Activated CD4-positive, alpha-beta T cell treated with anti-CD3 and anti-CD28 coated beads, Interleukin-2, amount 50 U/mL, for 48 hours (primary cell): ENCODE data around the gene C10orf67.
A peak's percentile ranks its signal among the peaks of the same experiment; 100 is the strongest.
"Not testable (repeated sequence)": the region's sequence is repeated elsewhere in the genome, so short reads cannot be mapped to it uniquely, and the experiment has no call there.

ENCODE experiments used
- DNase-seq, 2 experiments: peaks; one replicate each; pipeline ENCODE4 v3.0.0-alpha.2; 2020

Gene C10orf67

DNA sequence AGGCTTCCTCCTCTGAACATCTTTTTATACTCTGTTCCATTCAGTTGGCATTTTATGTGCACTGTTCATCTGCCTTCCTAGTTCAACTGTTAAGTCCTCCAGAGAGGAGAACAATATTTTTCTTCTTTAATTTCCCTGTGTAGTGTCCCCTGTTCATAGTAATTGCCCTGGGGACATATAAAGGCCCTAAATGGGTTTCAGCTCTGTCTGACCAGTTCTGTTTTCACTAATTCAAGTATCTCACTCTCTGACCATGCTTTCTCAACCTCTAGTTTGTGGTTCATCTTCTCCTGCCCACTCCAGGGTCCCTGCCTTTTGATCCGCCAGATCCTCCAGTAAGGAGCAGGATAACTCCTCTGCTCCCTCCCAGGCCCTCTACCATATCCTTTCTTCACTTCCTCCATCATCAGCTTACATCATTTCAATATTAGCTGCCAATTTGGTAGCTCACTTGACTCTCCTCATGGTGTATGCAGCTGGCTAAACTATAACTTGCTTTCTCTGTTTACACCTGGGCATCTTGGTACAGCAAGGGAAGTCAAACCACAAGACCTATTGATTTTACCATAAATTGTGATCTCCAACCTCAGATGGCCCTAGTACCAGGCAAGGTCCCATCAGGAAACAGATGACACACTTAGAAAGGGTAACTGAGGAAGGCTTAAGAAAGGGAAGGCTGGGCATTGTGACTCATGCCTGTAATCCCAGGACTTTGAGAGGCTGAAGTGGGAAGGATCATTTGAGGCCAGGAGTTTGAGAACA is 17.7 kb upstream of the C10orf67 start:
- no peak for DNase-seq

- no peak for DNase-seq
Measured at GRCh38 chr10:23361665-23362064, 17.1 kb upstream of the C10orf67 start.

DNA sequence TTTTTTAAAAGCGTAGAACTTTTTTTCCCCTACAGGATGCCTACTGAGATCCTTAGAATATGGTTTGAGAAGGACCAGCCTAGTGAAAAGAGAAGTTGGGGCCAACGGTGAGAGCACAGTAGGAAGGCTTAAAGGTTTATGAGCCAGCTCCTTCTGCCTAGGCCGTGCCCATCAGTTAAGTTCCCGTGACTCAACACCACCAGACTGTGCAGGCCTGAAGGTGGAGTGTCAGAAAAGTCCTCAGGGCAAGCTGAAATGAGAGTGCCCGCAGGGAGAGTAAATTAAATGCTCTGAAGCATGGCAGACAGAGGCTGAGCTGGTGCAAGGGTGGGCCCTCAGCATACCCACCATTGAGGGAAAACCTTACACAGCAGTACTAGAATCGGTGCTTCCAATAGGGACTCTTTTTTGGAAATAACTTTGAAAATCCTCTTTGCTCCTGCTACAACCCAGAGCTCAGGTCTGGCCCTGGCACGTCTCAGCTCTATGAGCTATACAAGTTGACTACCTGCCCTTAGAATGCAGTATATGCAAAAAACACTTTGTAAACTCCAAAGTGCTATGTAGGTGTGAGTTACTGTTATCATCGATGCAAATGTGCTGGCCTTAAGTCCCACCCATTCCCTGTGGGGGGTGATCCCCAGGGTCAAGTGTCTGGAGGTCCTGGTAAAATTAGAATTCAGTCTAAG is 15.2 kb upstream of the C10orf67 start:
- no peak for DNase-seq

- no peak for DNase-seq
Measured at GRCh38 chr10:23358357-23358756, 13.8 kb upstream of the C10orf67 start.

GRCh38 chr10:23354630-23355279 is 10.2 kb upstream of the C10orf67 start:
- no peak for DNase-seq

DNA sequence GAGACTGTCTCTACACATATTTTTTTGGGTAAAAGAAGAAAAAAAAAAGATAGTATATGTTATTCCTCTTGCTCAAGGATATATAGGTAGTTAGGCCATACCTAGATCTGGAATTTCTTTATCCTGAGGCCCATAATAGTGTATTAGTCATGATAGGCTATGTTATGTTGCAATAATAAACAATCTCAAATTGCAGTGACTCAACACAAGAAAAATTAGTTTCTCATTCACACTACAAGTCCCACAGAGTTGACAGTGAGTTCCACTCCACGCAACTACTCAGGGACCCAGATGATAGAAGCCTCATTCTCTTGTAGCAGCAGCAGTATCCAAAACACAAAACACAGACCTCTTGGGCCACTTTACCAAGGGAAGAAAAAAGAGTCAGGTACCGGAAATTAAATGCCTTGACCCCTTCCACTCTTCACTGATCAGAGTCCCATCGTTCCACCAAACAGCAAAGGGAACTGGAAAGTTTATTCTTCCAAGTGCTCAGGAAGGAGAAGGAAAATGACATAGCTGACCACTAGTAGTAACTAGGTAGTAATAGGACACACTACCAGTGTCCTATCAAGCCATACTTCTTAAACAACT is 7.4 kb upstream of the C10orf67 start:
- DNase-seq: no peak

DNA sequence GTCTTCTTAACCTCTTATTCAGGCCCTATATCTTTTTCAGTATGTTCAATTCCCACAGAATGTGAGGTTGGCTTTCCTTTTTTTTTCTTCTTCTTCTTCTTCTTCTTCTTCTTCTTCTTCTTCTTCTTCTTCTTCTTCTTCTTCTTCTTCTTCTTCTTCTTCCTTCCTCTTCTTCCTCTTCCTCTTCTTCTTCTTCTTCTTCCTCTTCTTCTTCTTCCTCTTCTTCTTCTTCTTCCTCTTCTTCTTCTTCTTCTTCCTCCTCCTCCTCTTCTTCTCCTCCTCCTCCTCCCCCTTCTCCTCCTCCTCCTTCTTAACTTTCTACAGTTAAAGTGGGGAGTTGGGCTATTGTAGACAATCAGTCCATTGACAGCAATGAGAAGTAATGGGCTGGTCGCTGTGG is 6.1 kb upstream of the C10orf67 start:
- not testable (repeated sequence) for DNase-seq

DNA sequence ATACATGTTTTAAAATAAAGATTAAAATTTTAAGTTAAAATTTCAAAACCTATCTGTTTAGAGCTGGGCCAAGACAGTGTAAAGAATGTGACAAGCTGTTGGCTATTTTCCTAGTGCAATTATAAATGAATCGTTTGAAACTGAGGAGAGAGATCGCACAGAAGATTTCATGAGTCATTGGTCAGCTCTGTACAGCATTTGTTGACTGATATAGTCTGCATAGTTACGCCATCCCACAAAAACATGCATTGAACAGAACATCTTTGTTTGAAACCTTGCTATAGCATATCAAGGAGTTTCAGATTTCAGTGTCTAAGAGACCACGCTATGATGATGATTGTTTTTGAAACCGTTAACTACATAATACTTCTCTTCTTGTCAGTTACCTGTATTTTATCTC is 1.3 kb upstream of the C10orf67 start:
- DNase-seq: no peak

- peak; percentile 77 to 83 for DNase-seq
Measured at GRCh38 chr10:23343591-23344240, 881 bp downstream of the C10orf67 start.

DNA sequence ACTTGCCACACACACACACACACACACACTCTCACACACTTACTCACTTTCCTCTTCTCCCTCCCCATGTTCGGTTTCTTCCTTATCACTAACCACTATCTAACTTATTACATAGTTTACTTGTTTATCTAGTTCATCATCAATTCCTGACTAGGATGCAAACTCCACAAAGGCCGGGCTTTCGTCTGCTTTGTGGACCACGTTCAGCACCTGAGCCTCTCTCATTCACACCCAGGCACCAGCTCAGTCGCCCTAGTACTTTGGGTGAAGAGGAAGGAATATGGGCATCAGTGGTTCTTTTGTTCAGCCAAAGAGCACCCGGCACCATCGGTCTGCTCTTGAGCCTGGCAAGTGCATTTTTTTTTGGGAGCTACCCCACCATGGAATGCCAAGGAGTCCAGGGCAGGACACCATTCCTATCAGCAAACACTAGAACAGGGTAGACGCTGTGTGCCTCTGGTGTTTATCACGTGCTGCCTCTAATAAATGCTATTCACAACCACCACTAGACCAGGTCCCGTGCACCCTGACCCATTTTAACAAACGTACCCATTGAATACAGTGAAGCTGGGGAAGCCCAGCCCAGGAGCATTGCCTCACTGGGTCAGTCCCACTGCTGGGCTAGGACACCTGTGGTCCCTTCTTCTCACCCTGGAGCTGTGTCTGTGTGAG is 2.2 kb downstream of the C10orf67 start:
- no peak for DNase-seq

DNA sequence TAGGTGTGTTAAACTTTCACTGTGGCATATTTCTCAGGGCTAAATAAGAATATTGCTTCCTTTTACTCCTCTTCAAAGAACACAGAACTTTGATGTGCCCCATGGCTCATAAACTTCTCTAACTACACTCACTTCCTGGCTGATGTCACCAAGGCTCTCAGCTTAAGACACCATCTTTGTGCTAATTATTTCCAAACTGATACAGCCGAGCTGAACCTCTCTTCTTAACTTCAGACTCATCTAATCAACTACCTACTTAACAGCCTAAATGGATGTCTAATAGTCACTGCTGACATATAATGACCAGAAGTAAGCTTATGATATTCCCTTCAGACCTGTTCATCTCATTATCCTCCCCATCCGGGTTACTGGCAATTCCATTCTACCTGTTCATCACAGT is 3.6 kb downstream of the C10orf67 start:
- DNase-seq: no peak

GRCh38 chr10:23340354-23340753 is 4.2 kb downstream of the C10orf67 start:
- no peak for DNase-seq

DNA sequence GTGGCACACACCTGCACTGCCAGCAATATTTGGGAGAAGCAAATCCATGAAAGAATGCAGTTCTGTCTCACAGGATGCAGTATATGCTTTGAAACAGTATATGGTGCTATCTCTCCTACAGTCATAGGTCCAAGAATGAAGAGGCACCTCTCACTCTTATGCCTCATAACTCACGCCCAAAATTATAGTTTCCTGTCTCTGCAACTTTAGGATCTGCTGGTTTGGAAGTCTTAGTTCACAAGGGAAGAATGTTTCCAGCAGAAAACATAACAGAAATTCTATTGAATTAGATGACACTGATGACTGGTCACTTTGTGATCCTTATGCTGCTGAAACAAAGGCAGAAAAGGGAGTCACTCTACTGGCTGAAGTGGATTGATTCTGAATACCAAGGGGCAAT is 5.7 kb downstream of the C10orf67 start:
- DNase-seq: no peak

- DNase-seq: no peak
Measured at GRCh38 chr10:23338155-23338828, 6.3 kb downstream of the C10orf67 start.

DNA sequence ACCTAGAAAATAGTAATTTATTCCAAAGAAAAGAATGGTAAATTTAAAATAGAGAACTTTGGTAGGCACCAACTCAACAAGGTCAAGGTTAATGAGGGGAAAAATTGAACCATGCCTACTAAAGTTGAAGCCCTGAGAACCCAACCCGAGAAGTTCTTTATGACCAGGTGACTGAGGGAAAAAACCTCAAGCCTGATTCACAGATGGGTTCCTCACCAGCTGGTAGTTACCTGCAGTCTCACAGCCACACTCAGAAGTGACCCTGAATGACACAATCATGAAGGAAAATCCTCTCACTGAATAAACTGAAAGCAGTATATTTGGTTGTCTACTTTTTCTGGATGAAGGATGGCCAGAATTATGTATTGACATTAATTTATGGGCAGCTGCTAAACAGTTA is 7.0 kb downstream of the C10orf67 start:
- DNase-seq: no peak

DNA sequence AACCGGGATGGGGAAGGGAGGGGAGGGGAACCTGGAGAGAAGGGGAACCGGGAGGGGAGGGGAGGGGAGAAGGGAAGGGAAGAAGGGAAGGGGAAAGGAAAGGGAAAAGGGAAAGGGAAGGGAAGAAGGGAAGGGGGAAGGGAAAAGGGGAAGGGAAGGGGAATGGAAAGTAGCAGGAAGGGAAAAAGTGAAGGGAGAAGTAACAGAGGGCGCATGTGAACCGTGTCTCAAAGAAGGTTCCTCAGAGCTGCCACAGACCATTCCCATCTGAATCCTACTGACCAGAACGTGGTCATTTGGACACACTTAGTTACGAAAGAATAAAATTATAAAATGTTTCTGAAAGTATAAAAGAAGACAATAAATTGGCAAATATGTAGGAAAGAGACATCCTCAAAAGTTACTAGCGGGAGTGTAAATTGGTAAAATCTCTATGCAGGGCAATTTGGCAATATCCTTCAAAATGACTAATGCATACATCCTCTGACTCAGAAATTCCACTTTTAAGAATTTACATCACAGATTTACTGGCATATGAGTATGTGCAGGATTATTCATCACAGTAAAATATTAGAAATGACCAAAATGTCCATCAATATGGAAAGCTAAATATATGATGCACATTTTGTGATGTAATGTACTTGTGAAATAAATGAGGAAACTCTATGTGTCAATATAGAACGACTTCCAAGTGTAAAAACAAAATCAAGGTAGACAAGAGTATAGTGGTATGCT is 12.9 kb downstream of the C10orf67 start:
- DNase-seq: no peak

GRCh38 chr10:23330948-23331347 is 13.6 kb downstream of the C10orf67 start:
- DNase-seq: no peak

DNA sequence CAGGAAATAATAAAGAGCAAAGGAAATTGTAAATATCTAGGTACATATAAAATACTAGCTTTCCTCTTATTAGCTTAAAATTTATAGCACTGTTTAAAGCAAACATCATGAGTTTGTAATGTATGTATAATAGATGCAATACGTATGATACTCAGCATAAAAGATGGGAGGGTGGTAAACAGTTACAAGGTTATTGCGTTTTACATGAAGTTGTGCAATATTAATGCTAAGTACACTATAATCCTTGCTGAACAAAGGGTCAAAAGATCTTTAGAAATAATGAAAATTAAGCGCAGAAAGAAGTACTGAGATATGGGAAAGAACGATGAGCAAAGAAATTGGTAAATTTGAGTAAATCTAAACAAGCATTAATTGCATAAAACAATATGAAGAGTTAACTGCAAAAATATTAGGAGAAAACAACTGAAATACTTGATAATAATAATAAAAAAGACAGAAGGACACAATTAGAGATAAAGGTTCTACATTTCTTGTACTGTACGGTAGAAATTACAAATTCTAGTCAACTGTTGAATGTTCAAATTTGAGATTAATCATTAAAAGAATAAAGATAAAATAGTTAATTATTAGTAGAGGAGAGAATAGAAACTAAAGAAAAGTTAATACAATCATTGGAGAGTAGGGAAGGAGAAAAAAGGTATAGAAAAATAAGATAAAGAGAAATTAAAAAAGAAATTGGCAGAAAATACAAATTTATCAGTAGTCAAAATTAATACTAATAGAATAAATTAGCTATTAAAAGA is 17.9 kb downstream of the C10orf67 start:
- DNase-seq: no peak

- DNase-seq: no peak
Measured at GRCh38 chr10:23325132-23325531, 19.5 kb downstream of the C10orf67 start.

GRCh38 chr10:23324351-23324750 is 20.2 kb downstream of the C10orf67 start:
- DNase-seq: no peak
